GM19372 (cell line): ENCODE measurements around the gene PC.
A peak's percentile ranks its signal among the peaks of the same experiment; 100 is the strongest.
"Not testable (repeated sequence)": the region's sequence is repeated elsewhere in the genome, so short reads cannot be mapped to it uniquely, and the experiment has no call there.

Experiments used
- ATAC-seq: cut with Tn5 transposase; IDR thresholded peaks from one replicate; pipeline ENCODE4 v1.9.1; 2021; ENCODE audit warnings: mild to moderate bottlenecking, low read depth, moderate library complexity; ENCODE audit not compliant: unreplicated experiment

PC gene, protein sequence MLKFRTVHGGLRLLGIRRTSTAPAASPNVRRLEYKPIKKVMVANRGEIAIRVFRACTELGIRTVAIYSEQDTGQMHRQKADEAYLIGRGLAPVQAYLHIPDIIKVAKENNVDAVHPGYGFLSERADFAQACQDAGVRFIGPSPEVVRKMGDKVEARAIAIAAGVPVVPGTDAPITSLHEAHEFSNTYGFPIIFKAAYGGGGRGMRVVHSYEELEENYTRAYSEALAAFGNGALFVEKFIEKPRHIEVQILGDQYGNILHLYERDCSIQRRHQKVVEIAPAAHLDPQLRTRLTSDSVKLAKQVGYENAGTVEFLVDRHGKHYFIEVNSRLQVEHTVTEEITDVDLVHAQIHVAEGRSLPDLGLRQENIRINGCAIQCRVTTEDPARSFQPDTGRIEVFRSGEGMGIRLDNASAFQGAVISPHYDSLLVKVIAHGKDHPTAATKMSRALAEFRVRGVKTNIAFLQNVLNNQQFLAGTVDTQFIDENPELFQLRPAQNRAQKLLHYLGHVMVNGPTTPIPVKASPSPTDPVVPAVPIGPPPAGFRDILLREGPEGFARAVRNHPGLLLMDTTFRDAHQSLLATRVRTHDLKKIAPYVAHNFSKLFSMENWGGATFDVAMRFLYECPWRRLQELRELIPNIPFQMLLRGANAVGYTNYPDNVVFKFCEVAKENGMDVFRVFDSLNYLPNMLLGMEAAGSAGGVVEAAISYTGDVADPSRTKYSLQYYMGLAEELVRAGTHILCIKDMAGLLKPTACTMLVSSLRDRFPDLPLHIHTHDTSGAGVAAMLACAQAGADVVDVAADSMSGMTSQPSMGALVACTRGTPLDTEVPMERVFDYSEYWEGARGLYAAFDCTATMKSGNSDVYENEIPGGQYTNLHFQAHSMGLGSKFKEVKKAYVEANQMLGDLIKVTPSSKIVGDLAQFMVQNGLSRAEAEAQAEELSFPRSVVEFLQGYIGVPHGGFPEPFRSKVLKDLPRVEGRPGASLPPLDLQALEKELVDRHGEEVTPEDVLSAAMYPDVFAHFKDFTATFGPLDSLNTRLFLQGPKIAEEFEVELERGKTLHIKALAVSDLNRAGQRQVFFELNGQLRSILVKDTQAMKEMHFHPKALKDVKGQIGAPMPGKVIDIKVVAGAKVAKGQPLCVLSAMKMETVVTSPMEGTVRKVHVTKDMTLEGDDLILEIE

DNA sequence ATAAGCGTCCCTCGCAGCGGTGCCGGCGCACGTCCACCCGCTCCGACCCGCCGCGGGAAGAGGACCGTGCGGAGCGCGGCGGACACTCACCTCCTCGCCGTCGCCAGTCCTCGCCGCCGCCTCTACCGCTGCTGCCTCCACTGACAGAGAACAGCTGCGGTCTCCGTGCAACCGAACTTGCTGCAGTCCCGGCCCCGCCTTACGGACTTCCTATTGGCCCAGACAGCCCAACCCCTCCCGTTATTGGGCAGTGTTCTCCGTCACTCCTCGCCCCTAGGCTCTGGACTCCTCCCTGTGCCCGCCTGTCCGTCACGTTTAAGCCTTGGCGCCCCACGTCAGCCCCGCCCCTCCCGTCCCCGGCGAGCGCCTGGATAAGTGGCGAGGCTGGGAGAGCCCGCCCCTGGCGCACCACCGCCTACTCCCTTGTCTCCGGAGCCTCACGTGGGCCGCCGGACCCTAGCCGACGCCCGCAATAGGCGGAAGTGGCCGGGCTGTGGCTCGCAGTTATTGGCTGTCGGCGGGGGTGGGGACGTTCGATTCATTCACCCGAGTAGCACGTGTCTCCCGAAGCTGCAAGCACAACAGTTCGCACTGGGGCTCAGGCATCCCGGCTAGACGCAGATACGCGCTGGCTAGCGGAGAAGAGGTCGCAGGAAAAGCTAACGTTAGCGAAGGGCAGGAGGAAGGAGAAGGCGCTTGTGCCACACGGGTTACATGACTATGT is at the start of gene PC:
TSS of gene PC (minus strand) at position 152 of the 724 bp plus-strand sequence. CDS start 86,224 bp downstream, outside the sequence.
- peak; percentile 98 for ATAC-seq

DNA sequence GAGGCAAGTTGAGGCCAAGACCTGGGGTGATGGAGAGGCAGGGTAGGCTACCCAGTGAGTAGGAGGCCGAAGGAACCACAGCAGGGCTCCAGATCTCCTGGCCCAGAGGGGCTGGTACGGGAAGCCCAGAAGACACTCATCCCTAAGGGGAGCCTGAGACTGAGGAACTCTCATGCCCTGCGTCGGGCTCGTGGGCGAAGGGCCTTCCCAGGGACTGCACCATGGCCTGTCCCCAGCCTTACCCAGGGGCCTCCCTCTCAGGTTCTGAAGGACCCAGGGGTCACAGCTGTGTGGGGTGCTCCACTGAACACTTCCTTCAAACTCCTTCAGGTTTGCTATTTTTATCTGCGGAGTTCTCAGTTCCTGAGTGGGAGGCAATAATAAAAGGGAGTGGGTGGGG is 48.9 kb upstream of the PC start:
- ATAC-seq = no peak

DNA sequence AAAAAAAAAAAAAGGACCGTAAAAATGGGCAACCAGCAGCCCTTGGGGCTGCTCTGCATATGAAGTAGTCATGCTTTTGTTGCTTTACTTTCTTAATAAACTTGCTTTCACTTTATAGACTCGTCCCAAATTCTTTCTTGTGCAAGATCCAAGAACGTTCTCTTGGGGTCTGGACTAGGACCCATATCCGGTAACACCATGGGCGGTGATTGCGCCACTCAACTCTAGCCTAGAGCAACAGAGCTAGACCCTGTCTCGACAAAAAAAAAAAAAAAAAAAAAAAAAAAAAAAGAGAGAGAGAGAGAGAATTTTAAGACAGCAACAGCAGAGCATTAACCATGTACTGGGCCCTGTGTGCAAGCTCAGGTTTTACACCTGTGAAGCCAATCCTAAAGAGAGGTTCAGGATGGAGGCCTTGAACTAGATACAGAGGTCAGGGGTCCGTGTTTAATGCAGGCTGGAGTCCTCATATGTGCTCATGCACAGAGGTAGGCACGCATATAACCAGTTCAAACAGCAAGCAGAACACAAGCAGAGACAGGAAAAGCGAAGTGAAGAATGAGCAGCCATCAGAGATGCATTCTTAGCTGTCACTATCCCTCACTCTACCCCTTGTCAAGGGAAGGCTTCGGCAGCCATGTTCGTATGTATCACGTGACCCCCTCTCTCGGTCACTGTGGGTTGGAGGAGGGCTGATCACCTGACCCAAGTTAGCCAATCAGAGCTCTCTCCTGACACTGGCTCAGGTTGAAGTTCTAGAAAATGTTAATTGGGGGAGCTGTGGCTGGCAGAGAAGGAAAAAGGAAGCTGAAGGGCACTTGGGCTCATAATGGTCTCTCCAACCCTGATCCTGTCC is 48.1 kb upstream of the PC start:
- no peak for ATAC-seq

GRCh38 chr11:67005200-67005599 is 47.0 kb upstream of the PC start:
- not testable (repeated sequence) for ATAC-seq

DNA sequence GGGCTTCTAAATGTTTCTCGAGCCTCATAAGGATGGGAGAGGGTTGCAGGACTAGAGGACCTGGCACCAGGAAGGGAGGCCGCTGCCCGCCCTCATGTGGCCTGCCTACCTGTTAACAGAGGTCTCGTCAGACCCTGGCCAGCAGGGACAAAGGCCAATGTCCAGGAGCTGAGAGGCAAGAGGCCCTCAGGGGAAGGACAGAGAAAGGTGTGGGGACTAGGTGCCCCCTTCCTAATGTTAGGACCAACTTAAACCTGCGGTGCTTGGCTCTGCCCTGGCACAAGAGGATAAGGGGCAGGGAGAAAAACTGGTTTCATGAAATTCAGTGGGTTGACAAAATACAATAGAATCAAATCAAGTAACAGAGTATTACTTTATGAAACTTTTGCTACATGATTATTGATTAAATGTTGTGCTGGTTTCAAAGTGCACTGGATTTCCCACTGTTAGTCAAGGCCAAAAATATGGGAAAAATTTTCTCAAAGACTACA is 44.8 kb upstream of the PC start:
- no peak for ATAC-seq

GRCh38 chr11:67002297-67002913 is 44.2 kb upstream of the PC start:
- ATAC-seq = no peak

DNA sequence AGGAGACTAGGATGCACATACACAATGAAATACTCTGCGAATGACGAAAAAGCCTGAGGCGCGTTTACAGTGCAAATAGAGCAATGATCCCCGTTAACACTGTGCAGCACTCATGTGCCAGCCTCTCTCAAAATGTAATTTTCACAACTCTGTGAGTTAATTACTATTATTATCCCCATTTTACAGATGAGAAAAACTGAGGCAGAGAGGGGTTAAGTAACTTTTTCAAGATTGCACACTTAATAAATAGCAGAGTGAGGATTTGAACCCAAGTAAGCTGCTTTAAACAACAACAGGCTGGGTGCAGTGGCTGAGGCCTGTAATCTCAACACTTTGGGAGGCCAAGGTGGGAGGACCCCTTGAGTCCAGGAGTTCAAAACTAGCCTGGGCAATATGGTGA is 43.1 kb upstream of the PC start:
- no peak for ATAC-seq

GRCh38 chr11:66999555-66999954 is 41.4 kb upstream of the PC start:
- ATAC-seq = no peak

DNA sequence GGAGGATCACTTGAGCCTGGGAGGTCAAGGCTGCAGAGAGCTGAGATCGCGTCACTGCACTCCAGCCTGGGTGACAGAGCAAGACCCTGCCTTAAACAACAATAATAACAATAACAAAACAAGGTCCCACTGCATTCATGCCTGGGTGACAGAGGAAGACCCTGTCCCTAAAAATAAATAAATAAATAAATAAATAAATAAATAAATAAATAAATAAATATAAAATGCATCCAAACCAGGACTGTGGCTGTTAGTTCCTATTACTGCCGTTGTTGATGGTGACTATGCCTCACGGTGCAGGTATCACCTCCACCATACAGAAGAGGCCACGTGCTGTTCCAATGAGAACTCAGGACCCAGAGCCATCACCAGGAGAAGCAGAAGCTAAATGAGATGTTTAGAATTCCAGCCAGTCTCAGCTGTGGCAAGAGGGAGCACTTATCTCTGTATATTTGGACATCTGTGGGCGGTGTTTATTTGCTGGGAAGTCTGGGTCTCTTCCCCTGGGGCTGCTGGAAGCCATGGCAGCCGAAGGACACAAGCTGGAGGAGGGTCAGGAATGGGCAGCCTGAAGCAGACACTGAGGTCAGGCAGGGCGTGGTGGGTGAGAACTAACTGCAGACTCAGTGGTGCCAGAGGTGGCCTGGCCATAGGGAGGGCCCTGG is 38.6 kb upstream of the PC start:
- ATAC-seq = no peak

DNA sequence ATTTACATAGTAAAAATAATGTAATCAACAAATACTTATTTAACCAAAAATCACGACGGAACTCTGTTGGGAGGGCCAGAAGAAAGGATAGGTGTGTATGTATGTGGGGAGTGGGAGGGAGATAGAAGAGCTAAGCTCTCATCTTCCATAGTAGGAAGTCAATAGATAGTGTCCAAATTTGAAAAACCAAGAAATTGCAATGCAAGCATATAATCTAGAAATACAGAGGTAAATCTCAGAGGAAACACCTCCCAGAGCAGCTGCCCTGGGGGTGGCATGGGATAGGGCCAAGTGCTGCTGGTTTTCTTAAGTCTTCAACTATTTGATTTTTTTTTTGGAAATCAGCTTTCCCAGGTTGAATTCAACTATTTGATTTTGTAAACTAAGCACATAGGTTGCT is 33.9 kb upstream of the PC start:
- no peak for ATAC-seq

DNA sequence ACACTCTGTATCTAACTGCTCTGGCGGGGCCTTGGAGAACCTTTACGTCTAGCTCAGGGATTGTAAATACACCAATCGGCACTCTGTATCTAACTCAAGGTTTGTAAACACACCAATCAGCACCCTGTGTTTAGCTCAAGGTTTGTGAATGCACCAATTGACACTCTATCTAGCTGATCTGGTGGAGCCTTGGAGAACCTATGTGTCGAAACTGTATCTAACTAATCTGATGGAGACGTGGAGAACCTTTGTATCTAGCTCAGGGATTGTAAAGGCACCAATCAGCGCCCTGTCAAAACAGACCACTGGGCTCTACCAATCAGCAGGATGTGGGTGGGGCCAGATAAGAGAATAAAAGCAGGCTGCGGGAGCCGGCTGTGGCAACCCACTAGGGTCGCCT is 31.2 kb upstream of the PC start:
- ATAC-seq = not testable (repeated sequence)

DNA sequence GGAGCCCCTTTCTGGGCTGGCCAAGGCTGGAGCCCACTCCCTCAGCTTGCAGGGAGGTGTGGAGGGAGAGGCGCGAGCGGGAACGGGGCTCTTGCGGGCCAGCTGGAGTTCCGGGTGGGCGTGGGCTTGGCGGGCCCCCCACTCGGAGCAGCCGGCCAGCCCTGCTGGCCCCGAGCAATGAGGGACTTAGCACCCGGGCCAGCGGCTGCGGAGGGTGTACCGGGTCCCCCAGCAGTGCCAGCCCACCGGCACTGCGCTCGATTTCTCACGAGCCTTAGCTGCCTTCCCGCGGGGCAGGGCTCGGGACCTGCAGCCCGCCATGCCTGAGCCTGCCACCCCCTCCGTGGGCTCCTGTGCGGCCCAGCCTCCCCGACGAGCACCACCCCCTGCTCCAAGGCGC is 30.6 kb upstream of the PC start:
- ATAC-seq = not testable (repeated sequence)

DNA sequence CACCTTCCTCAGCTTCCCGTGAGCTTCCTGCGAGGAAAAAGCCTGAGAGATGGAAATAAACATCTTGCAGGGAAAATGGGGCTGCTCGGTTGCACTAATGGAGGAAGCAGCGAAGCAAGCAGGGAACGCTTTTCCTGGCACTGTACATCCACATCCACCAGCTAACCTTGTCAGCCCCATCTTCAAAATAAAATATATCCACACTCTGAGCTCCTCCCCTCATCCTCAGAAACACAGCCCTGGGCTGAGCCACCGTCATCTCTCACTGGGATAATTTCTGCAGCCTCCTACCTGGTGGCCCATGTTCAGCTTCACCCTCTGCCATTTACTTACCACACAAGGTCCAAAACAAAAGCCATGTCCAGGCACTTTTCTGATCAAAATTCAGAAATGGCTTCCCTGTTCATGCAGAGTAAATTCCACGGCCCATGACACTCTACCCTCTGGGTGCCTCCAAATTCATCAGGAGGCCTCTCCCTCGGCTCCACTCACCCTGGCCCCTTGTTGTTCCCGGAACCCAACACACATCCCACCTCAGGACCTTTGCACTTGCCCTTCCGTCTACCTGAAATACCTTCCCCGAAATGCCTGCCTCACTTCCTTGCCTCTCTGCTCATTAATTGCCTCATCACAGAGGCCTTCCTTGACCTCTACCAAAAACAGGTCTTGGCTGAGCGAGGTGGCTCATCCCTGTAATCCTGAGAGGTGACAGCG is 29.9 kb upstream of the PC start:
- ATAC-seq = no peak

- ATAC-seq = no peak
Observed at GRCh38 chr11:66987158-66987620, 29.0 kb upstream of the PC start.

DNA sequence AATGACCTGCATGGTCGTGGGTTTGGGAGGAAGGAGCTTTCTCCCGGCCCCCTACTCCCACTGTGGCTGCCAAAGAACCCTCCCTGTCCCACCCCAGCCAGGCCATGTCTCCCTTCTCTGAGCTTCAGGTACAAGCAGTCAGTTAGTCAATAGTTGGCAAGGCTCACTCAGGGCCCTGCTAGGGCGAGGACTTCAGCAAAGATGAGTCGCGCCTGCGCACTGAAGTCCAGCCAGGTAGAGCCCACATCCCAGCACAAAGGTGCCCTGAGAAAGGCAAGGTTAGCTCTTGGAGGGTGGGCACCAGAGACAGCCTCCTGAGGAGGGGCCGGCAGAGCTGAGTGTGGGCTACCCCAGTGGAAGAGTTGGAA is 28.0 kb upstream of the PC start:
- no peak for ATAC-seq

GRCh38 chr11:66985508-66986177 is 27.5 kb upstream of the PC start:
- ATAC-seq = no peak

DNA sequence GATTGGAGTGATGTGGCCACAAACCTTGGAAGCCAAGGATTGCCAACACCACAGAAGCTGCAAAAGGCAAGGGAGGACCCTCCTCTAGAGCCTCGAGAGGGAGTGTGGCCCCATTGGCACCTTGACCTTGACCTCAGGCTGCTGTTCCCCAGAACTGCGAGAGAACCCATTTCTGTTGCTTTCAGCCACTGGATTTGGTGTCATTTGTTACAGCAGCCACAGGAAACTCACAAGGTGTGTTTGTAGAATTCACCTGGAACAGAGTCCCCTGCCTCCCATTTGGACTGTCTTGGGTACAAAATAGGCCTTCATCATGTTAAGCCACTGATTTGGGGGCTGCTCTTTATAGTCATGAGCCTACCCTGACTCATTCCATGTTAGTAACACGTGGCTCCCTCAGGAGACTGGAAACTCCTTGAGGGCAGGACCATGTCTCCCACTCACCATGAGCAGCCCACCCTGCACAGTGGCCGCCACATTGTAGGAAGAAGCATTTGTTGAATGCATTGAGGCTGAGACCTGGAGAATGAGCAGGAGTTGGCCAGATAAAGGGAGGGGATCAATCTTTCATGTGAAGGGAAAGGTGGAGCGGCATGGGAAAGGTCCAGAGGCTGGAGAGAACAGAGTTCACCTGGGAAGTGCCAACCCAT is 25.2 kb upstream of the PC start:
- no peak for ATAC-seq
